Jurkat, Clone E6-1 (cell line): ENCODE results near the gene KANSL2.
A peak's percentile ranks its signal among the peaks of the same experiment; 100 is the strongest.
"Not testable (repeated sequence)": the region's sequence is repeated elsewhere in the genome, so short reads cannot be mapped to it uniquely, and the experiment has no call there.

ENCODE experiments used
- DNase-seq: peaks from one replicate; pipeline ENCODE4 v3.0.0-alpha.2; 2011; ENCODE audit warnings: low read depth, low spot score
- H3K4me3 ChIP-seq: 2 replicates; pipeline ENCODE4 v1.5.1; 2011; ENCODE audit warnings: mild to moderate bottlenecking, low read length, control low read depth, moderate library complexity

KANSL2 gene

GRCh38 chr12:48686615-48687334 lies 4.7 kb upstream of the KANSL2 start:
- no peak for DNase-seq
- no peak overlapping the region for H3K4me3 ChIP-seq

- DNase-seq: no peak
- H3K4me3 ChIP-seq: no peak overlapping the region
Measured at GRCh38 chr12:48686037-48686595, 4.1 kb upstream of the KANSL2 start.

DNA sequence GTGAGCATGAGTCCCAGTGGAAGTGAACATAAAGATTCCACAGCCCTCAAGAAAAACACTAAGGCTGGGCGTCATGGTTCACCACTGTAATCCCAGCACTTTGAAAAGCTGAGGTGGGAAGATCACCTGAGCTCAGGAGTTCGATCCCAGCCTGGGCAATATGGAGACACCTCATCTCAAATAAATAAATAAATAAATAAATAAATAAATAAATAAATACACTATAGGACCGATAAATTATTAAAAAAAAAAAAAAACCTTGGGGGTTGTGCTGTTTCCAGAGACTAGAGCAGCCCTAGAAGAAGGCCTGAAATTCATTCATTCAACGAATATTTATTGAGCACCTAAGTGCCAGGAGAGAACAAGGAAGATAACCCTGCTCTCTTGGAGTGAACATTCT lies 1.5 kb upstream of the KANSL2 start:
- DNase-seq: no peak
- H3K4me3 ChIP-seq: no peak overlapping the region

GRCh38 chr12:48682927-48683326 lies 889 bp upstream of the KANSL2 start:
- peak overlapping the region; percentile 98 for H3K4me3 ChIP-seq
- no peak for DNase-seq

DNA sequence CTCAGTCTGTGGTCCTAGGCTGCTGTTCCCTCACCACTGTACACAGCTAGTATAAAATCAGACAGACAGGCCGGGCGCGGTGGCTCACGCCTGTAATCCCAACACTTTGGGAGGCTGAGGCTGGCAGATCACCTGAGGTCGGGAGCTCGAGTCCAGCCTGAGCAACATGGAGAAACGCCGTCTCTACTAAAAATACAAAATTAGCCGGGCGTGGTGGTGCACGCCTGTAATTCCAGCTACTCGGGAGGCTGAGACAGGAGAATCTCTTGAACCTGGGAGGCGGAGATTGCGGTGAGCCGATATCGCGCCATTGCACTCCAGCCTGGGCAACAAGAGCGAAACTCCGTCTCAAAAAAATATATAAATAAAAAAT lies 481 bp upstream of the KANSL2 start:
- peak overlapping the region; percentile 98 for H3K4me3 ChIP-seq
- DNase-seq: not testable (repeated sequence)

DNA sequence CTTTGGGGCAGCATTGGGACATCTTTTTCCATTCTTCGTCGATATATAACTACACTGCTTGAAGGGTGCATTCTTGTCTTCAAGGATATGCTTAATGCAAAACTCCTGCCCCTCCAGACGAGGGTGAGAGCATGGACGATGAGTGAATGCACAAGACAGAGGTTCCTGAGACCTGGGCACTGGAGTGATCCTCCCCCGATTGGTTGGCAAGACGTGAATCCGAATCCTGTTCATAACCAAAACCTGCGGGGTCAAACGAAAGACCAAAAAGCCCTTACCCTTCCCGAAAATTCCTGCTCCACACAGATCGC lies 684 bp downstream of the KANSL2 start:
- peak overlapping the region; percentile 98 for H3K4me3 ChIP-seq
- DNase-seq: peak; percentile 12

- DNase-seq: no peak
- peak overlapping the region; percentile 98 for H3K4me3 ChIP-seq
Measured at GRCh38 chr12:48680861-48681260, 1.2 kb downstream of the KANSL2 start.

GRCh38 chr12:48678551-48679185 lies 3.4 kb downstream of the KANSL2 start:
- no peak for DNase-seq

DNA sequence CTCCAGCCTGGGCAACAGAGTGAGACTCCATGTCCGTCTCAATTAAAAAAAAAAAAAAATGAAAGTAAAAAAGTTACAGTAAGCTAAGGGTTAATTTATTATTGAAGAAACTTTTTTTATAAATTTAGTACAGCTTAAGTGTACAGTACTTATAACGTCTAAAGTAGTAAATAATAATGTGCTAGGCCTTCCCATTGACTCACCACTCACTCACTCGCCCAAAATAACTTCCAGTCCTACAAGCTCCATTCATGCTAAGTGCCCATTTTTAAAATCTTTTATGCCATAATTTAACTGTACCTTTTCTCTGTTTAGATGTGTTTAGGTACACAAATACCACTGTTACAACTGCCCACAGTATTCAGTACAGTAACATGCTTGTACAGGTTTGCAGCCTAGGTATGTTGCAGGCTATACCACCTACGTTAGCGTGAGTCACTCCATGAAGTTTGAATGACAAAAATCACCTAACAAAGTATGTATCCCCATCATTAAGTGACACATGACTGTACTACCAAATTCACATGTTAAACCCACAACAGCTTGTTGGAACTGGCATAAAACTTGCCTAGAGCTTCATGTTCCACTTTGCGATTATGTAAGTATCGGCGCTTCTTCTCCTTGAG lies 10.7 kb downstream of the KANSL2 start:
- no peak overlapping the region for H3K4me3 ChIP-seq
- no peak for DNase-seq

More at GRCh38 chr12:48678551-48679185, 3.4 kb downstream of the KANSL2 start:
- H3K4me3 ChIP-seq: no peak overlapping the region

- no peak for DNase-seq
- no peak overlapping the region for H3K4me3 ChIP-seq
Measured at GRCh38 chr12:48668996-48669395, 13.0 kb downstream of the KANSL2 start.

- no peak overlapping the region for H3K4me3 ChIP-seq
- no peak for DNase-seq
Measured at GRCh38 chr12:48659863-48660262, 22.2 kb downstream of the KANSL2 start.

DNA sequence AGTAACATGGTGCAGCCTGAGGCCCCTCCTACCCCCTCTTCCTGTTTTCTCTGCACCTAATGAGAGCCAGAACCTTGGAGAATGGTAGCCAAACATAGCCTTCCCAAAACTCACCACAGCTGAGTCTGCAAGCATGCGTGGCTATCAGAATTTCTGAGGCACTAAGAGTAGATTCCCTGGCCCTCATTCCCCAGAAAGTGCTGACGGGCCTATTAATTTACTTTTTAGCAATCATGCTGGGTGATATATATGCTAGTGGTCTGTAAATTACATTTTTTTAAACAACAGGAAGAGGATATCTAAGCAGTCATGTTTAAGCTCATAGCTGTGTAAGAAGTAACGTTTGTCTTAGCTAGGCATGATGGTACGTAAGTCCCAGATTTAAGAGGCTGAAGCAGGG lies 30.4 kb downstream of the KANSL2 start:
- H3K4me3 ChIP-seq: no peak overlapping the region
- DNase-seq: no peak

GRCh38 chr12:48645354-48645753 lies 36.7 kb downstream of the KANSL2 start:
- not testable (repeated sequence) for H3K4me3 ChIP-seq

DNA sequence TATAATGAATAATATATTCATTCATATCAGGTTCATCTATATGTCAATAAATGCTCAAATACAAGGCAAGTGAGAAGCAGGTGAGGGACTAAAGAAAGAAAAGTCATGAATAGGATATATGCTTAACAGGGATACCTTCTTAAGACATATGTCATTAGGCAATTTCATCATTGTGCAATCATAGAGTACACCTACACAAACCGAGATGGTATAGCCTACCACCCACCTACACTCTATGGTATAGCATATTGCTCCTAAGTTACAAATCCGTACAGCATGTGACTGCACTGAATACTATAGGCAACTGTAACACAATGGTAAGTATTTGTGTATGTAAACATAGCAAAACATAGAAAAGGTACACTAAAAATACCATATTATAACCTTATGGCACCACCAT lies 39.0 kb downstream of the KANSL2 start:
- no peak for DNase-seq
- no peak overlapping the region for H3K4me3 ChIP-seq

More at GRCh38 chr12:48645354-48645753, 36.7 kb downstream of the KANSL2 start:
- DNase-seq: peak; percentile 10

- not testable (repeated sequence) for DNase-seq, H3K4me3 ChIP-seq
Measured at GRCh38 chr12:48641752-48642555, 40.1 kb downstream of the KANSL2 start.

DNA sequence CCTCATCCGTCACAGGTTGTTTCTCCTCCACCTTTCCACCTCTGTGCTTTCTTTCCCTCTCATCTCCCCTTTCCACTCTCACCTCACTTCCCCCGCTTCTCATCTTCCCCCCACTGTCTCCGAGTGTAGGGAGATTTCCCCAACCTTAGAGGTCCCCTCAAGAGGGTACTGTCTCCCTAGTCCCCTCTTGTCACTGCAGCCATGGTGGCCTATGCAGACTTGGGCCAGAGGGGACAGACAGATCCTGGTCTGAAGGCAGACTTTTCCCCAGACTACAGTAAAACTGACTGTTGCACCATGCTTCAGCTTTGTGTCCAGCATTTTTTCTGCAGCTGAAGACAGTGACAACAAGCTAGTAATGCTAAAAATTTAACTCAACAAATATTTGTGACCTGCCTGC lies 41.2 kb downstream of the KANSL2 start:
- DNase-seq: no peak
- H3K4me3 ChIP-seq: no peak overlapping the region

DNA sequence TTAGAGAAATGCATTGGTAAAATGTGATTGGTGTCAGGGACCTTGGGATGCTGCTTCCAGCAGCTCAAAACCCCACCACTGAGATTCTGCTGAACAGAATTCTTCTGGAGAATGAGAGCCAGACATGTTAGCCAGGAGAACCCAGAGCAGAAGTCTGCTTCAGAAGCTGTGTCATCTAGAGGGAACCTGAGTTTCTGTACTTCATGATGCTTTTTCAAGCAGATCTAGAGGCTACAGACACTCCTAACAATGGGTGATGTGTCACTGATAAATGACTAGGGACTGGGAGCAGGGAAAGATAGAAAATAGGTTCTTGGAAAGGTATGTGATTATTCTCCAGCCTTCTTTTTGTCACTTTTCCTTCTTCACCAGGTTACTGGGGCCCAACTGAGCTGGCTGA lies 41.6 kb downstream of the KANSL2 start:
- no peak overlapping the region for H3K4me3 ChIP-seq
- DNase-seq: no peak

DNA sequence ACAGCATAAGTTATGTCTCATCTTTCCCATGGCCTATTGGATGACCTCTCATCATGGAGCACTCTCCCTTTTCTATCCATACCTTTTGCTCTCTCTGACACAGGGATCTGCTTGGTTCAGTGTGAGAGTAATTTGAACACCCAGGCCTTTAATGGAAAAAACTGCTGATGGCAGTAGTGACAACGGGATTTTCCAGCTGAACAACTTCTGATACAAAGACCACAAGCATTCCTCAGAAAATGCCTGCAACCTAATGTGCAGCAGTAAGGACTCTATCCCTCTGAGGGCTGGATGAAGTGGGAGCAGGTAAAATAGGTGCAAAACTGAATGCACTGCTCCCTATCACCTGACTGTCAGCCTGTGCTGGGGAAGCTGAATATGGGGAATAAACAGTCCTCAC lies 51.0 kb downstream of the KANSL2 start:
- DNase-seq: no peak
- H3K4me3 ChIP-seq: no peak overlapping the region

DNA sequence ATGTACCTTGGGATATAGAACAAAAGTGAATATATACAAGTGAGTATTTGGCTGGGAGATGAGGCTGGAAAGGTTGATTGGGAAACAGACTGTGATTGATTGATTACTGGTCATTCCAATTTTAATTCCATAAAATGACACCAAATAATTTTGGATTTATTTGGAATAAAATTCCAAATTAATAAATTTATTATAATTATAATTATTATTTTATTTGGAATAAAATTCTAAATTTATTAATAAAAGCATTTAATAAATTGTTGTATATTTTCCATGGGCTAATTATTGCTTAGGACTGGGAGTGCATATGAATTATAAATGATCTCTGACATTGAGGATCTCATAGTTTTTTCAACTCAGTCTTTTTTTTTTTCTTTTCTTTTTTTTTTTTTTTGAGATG lies 51.7 kb downstream of the KANSL2 start:
- no peak for DNase-seq
- no peak overlapping the region for H3K4me3 ChIP-seq

GRCh38 chr12:48629541-48629940 lies 52.5 kb downstream of the KANSL2 start:
- no peak overlapping the region for H3K4me3 ChIP-seq
- no peak for DNase-seq
